GM18873 (cell line): ENCODE measurements around the gene TMEM131L.
"Not testable (repeated sequence)": the region's sequence is repeated elsewhere in the genome, so short reads cannot be mapped to it uniquely, and the experiment has no call there.

Experiments used
- ATAC-seq: cut with Tn5 transposase; IDR thresholded peaks from one replicate; pipeline ENCODE4 v1.9.1; 2021; ENCODE audit warnings: mild to moderate bottlenecking, moderate library complexity, moderate number of reproducible peaks; ENCODE audit not compliant: unreplicated experiment, low FRiP score

Gene TMEM131L

DNA sequence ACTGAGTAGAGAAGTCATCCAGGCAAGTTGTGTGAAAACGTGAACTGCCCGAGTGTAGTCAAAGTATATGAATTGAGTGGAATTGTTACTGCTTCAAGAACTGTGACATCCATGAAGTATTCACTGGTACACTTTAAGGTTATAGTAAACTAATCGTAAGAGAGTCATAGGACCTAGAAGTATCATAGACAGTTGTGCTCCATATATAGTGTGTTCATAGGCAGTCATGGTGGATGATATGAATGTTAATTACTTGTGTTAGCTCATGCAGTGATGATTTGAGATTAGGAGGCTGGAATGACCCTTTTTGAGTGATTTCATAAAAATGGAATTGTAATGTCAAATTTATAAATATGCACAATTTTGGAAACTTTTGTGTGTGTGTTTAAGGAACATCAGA is 136.6 kb downstream of the TMEM131L start:
- ATAC-seq = no peak

DNA sequence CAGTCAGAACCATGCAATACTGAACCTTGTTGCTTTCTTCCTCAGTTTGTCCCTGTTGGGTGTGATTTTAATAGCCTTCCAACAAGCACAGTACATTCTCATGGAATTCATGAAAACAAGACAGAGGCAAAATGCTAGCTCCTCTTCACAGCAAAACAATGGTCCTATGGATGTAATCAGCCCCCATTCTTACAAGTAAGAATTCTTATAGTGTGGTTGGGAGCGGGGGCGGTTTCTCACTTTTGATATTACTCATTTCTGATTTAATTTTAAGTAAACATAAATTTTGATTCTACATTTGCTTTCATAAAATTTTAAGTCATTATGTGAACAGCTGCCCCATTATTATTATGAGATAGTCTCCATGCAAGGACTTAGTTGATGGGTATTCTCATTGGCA is 137.1 kb downstream of the TMEM131L start:
- ATAC-seq = no peak

DNA sequence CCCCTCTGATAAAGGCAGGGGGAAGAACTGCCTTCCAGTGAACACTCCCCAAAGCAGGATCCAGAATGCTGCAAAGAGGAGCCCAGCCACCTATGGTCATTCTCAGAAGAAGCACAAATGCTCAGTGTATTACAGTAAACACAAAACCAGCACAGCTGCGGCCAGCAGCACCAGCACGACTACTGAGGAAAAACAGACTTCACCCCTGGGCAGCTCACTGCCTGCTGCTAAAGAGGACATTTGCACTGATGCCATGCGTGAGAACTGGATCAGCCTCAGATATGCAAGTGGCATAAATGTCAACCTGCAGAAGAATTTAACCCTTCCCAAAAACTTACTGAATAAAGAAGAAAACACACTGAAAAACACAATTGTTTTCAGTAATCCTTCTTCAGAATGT is 137.7 kb downstream of the TMEM131L start:
- no peak for ATAC-seq

DNA sequence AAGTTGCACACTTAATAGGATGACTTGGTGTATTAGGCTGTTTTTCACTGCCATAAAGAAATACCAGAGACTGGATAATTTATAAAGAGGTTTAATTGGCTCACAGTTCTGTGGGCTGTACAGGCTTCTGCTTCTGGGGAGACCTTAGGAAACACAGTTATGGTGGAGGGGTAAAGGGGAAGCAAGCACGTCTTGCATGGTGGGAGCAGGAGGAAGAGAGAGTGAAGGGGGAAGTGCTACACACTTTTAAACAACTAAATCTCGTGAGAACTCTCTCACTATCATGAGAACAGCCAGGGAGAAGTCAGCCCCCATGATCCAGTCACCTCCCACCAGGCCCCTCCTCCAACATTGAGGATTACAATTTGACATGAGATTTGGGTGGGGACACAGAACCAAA is 142.9 kb downstream of the TMEM131L start:
- not testable (repeated sequence) for ATAC-seq

GRCh38 chr4:153610623-153611376 is 144.6 kb downstream of the TMEM131L start:
- ATAC-seq = no peak

GRCh38 chr4:153611679-153612078 is 145.5 kb downstream of the TMEM131L start:
- no peak for ATAC-seq

GRCh38 chr4:153612878-153613277 is 146.7 kb downstream of the TMEM131L start:
- no peak for ATAC-seq

GRCh38 chr4:153616006-153616555 is 149.9 kb downstream of the TMEM131L start:
- ATAC-seq = no peak

DNA sequence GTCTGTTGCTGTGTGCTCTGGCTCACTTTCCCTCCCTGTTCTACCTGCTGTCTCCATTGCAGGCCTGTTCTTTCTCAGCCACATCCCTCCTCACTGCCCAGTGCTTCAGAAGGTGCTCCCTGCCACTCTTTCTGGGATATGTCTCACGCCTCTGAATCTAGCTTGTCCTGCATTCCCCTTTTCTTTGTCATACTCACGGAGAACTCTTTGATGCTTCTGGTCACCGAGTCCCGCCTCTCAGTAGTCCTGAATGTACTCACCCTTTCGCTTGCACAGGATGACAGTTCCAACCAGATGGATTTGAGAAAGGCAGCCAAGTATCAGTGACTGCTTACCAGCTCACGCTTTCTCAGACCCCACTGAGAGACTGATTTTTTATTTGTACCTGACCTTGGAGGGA is 152.7 kb downstream of the TMEM131L start:
- ATAC-seq = no peak

DNA sequence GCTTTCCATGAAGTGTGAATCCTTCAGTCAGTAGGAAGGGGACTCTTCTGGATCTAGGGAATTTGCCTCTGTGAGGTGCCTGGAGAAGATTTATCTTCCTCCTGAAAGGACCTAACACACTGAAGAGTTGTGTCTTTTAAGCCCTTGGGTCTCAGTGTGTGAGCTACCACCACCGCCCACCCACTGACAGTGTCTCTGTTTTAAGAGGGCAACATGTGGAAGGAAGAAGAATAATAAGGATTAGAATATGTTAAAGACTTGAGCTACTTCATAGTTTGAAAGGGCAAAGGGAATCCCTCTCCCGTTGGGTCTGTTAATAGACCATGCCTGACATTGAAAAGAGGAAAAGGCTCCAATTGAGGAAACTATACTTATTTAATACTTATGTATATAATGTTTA is 153.7 kb downstream of the TMEM131L start:
- no peak for ATAC-seq

GRCh38 chr4:153620352-153620751 is 154.2 kb downstream of the TMEM131L start:
- no peak for ATAC-seq

DNA sequence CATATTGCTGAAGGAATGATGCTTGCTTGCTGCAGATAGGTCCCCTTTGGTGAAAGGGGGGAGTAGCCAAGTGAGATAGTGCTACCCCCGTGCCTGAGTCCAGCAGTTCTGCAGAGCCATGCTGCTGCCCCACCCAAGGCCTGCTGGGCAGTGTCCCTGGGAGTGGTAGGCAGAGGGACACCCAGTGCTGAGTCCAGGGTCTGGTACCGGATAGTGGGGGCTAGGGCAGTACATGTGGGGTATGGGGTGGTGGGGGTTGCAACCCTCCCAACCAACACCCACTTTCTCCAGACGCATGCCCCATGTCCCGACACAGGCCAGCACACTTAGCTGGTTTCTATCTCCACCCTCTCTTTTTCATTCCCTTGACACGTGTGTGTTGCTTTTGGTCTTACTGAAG is 155.9 kb downstream of the TMEM131L start:
- no peak for ATAC-seq

DNA sequence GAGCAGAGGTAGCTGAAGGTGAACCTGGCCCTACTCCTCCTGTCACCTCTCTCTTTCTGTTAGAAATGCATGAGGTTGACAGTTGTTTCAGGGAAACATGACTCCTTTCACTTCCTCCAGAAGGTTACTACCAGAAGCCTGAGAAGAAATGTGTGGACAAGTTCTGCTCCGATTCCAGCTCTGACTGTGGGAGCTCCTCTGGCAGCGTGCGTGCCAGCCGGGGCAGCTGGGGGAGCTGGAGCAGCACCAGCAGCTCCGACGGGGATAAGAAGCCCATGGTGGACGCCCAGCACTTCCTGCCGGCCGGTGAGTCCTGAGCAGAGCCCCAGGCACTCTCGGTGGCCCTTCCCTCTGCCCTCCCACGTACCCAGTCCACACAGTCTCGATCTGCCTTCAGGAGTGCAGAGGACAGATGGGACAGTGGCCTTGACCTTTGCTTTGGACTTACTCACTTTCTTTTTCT is 156.6 kb downstream of the TMEM131L start:
- no peak for ATAC-seq

DNA sequence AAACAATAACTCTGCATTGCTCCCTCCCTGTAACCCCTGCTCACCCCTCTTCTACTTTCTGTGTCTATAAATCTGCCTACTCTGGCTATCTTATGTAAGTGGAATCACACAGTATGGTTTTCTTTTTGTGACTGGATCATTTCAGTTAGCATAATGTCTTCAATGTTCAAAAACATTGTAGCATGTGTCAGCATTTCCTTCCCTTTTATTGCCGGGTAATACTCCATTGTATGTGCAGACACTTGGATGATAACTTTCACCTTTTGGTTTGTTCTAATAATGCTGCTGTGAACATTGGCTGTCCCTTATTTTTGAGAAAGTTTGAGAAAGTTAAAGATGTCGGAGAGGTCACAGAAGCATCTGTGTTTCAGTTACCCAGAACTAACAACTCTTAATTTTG is 157.3 kb downstream of the TMEM131L start:
- no peak for ATAC-seq

DNA sequence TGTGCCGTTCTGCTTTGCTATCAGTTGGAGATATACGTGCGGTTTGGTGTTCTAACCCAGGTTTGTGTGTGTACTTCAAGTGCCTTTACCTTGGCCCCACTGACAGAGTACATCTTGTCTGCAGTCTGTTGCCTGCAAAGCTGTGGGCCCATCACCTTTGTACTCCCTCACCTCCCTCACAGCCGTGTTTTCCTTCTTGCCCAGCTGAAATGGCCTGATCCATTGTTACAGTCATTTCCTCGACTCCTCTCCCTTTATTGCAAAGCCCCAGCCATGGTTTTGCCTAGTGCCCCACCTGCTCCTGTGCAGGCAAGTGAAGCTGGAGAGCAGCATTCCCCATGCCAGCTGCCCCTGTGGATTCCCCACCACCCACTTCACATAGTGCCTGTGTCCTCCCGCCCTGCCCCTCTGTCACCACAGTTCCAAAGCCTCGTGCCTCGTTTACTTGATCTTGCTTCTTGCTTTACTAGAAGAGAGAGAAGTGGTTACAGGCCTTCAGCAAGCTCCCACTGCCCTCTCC is 162.7 kb downstream of the TMEM131L start:
- ATAC-seq = no peak

DNA sequence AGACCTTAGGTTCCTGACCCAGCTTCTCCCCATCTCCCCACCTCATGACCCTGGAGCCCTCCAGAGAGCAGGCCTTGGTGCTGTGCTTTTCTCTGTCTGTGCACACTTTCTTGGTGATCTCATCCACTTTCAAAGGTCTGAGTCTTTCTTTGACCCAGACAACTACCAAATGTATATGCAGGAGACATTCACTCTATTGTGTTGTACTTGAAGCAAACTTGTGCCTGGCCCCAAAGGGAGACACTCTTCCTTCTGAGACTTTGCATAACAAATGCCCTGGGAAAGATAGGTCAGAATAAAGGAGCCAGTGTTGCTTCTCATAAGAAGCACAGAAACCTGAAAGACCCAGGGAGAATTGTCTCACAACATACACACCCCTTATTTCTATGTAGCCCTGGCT is 163.6 kb downstream of the TMEM131L start:
- ATAC-seq = no peak

DNA sequence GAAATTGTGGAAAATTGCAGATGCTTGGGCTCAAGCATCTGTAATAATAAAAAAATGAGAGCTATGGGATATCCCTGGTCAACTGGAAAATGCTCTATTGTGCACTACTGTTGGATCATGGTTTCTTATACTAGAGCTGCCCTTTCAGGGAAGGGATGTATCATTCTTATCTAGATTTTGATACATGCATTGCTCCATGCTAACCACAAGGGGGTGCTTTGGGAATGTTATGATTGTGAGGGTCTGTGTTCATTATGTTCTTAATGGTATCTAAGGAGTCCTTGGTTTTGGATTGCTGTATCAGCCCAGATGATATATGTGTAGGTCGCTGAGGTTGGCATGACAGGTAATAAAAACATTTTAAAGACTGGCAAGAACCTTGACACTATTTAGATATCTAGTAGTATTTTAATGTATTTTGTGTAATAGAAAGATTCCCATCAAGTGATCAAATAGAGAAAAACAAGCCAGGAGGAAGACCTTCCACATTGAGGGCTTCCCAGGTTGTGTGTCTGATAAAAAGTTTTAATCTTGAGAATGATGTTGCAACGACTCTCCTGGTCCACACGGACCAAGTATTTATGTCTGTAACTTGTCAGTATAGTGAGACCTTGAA is 168.7 kb downstream of the TMEM131L start:
- ATAC-seq = no peak

- no peak for ATAC-seq
These were observed 169.7 kb downstream of the TMEM131L start for GRCh38 chr4:153635846-153636245.

GRCh38 chr4:153637201-153637600 is 171.0 kb downstream of the TMEM131L start:
- no peak for ATAC-seq

- no peak for ATAC-seq
These were observed 171.9 kb downstream of the TMEM131L start for GRCh38 chr4:153638011-153638410.

DNA sequence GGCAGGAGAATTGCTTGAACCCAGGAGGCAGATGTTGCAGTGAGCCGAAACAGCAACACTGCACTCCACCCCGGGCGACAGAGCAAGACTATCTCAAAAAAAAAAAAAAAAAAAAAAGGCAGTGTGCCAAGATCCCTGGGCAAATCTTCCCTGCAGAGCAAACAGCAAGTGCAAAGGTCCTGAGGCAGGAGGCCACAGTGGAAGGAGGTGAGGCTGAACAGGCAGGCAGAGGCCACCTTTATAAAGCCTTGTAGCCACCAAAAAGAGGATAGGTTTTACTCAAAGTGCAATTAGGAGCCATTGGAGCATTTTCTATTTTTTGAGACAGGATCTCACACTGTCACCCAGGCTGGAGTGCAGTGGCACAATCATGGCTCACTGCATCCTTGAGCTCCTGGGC is 172.8 kb downstream of the TMEM131L start:
- no peak for ATAC-seq
